ENCODE results near the gene PFN3.
"Not testable (repeated sequence)": the region's sequence is repeated elsewhere in the genome, so short reads cannot be mapped to it uniquely, and the experiment has no call there.

Gene PFN3

GRCh38 chr5:177425196-177425800, 24.8 kb upstream of the PFN3 start:
- DNase-seq (ENCODE audit: low read depth): no peak

GRCh38 chr5:177423671-177424070, 23.2 kb upstream of the PFN3 start:
- no peak for DNase-seq (ENCODE audit: low read depth)

GRCh38 chr5:177421062-177421798, 20.8 kb upstream of the PFN3 start:
- no peak for DNase-seq (ENCODE audit: low read depth)

- DNase-seq (ENCODE audit: low read depth): not testable (repeated sequence)
Measured at GRCh38 chr5:177420472-177420871, 20.0 kb upstream of the PFN3 start.

GRCh38 chr5:177419046-177419445, 18.6 kb upstream of the PFN3 start:
- no peak for DNase-seq (ENCODE audit: low read depth)

GRCh38 chr5:177417081-177417480, 16.6 kb upstream of the PFN3 start:
- DNase-seq (ENCODE audit: low read depth): not testable (repeated sequence)

- DNase-seq (ENCODE audit: low read depth): no peak
Measured at GRCh38 chr5:177414481-177414880, 14.0 kb upstream of the PFN3 start.

- no peak for DNase-seq (ENCODE audit: low read depth)
Measured at GRCh38 chr5:177412603-177413233, 12.3 kb upstream of the PFN3 start.

GRCh38 chr5:177410575-177410974, 10.1 kb upstream of the PFN3 start:
- no peak for DNase-seq (ENCODE audit: low read depth)

- DNase-seq (ENCODE audit: low read depth): no peak
Measured at GRCh38 chr5:177409043-177409801, 8.8 kb upstream of the PFN3 start, which contains the start of gene F12. TSS of gene F12 (minus strand) at chr5:177409564. CDS start at chr5:177409527, 37 bp downstream.

GRCh38 chr5:177405805-177406204, 5.3 kb upstream of the PFN3 start:
- no peak for DNase-seq (ENCODE audit: low read depth)

- no peak for DNase-seq (ENCODE audit: low read depth)
Measured at GRCh38 chr5:177405312-177405711, 4.9 kb upstream of the PFN3 start.

- DNase-seq (ENCODE audit: low read depth): no peak
Measured at GRCh38 chr5:177404641-177405179, 4.2 kb upstream of the PFN3 start.

- peak; percentile 77 for DNase-seq (ENCODE audit: low read depth)
Measured at GRCh38 chr5:177403792-177404640, 3.6 kb upstream of the PFN3 start.

- DNase-seq (ENCODE audit: low read depth): peak; percentile 39
Measured at GRCh38 chr5:177403102-177403791, 2.8 kb upstream of the PFN3 start.

- DNase-seq (ENCODE audit: low read depth): peak; percentile 56
Measured at GRCh38 chr5:177402271-177403043, 2.0 kb upstream of the PFN3 start.

- no peak for DNase-seq (ENCODE audit: low read depth)
Measured at GRCh38 chr5:177397875-177398390, 2.5 kb downstream of the PFN3 start.

- DNase-seq (ENCODE audit: low read depth): no peak
Measured at GRCh38 chr5:177396807-177397206, 3.7 kb downstream of the PFN3 start.

GRCh38 chr5:177396078-177396477, 4.4 kb downstream of the PFN3 start:
- no peak for DNase-seq (ENCODE audit: low read depth)

- no peak for DNase-seq (ENCODE audit: low read depth)
Measured at GRCh38 chr5:177393990-177394389, 6.5 kb downstream of the PFN3 start.

All from activated T-helper 1 cell treated with Interleukin-2 at 50 U/mL for 16 hours (primary cell).